Activated naive CD4-positive, alpha-beta T cell (primary cell): ENCODE data around the gene EPX.
A peak's percentile ranks its signal among the peaks of the same experiment; 100 is the strongest.

ENCODE experiments used
- DNase-seq, 4 experiments: peaks; one replicate each; lab custom pipeline; 2025; lab: John Stamatoyannopoulos, UW

EPX gene

GRCh38 chr17:58227733-58228132 lies 35.2 kb downstream of the EPX start:
- DNase-seq: no peak

- DNase-seq: no peak
Measured at GRCh38 chr17:58228679-58229078, 36.2 kb downstream of the EPX start.

DNA sequence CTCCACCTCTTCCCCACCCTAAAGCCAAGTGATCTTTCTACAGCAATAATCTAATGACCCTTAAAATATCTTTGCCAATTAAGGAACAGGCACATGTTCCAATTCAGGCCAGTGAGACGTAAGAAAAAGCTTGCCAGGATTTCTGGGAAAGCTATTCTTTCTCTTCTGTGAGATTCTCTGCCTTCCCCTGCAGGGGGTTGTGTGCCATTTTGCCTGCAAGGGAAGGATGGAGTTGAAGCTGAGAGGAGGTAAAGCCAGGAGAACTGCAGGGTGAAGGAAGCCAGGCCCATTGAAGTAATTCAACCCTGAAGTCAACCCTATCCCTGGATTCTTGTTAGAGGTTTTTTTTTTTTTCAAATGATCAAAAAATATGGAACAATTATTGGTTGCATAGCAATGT lies 36.9 kb downstream of the EPX start:
- no peak for DNase-seq

GRCh38 chr17:58229881-58230280 lies 37.4 kb downstream of the EPX start:
- DNase-seq: no peak

- DNase-seq: no peak
Measured at GRCh38 chr17:58231641-58232040, 39.1 kb downstream of the EPX start.

GRCh38 chr17:58232707-58233156 lies 40.2 kb downstream of the EPX start:
- no peak for DNase-seq

- no peak for DNase-seq
Measured at GRCh38 chr17:58233543-58233942, 41.0 kb downstream of the EPX start.

DNA sequence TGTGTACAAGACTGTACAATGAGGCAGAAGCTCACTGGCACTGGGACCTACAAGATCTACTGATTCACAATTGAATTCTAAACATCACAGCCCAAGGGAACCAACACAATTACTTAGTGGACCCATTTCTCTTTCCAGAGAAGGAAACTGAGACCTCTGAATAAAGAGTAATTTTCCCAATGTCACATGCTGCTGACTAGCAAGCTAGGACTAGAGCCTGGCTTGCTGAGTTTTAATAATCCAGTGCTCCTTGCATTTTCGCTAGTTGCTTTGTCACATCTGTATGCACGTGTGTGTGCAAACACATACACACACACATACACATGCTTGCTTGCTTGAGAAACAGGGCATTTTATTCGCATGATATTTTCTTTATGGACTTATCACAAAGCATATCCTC lies 42.0 kb downstream of the EPX start:
- DNase-seq: no peak

GRCh38 chr17:58235821-58236220 lies 43.3 kb downstream of the EPX start:
- DNase-seq: no peak

- DNase-seq: no peak
Measured at GRCh38 chr17:58236394-58236793, 43.9 kb downstream of the EPX start.

DNA sequence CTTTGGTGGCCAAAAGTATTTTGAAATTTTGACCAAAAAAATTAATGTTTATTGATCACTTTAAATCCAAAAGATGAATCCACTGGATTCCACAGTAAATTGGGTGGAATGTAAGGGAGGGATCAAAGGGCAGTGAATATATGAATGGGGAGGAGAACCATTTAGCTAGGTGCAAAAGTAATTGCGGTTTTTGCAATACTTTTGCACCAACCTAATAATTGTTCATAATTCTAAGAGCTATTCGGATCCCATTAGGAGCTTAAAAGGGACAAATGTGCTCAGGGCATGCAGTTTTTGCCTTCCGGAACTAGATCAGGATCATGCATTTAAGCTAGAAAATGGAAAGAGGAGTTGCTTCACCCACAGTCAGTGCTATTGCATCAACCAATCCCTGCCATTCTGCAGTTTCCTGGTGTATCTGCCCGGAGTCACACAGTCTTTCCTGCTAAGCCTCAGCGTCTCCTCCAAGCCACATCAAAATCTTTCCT lies 45.7 kb downstream of the EPX start, which contains the start of gene LPO:
LPO (plus strand) TSS at position 438 of the 488 bp plus-strand sequence. CDS start 4,396 bp downstream, outside the sequence.
- no peak for DNase-seq

DNA sequence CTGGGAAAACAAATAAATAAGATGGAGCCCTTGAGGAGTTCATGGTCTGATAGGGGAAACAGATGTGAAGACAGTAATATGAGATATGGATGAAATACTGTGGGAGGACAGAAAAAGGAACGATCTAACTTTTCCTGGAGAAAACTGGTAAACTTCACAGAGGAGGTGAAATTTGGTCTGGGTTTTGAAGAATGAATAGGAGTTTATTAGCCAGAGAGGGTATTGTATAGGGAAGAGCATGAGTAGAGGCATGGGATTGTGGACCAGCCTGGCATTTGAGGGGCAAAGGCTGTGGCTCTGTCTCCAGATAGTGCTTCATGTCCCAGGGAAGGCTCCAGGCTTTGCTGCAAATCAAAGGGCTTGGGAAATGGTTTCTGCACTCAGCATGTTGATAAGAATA lies 47.5 kb downstream of the EPX start:
- DNase-seq: no peak

DNA sequence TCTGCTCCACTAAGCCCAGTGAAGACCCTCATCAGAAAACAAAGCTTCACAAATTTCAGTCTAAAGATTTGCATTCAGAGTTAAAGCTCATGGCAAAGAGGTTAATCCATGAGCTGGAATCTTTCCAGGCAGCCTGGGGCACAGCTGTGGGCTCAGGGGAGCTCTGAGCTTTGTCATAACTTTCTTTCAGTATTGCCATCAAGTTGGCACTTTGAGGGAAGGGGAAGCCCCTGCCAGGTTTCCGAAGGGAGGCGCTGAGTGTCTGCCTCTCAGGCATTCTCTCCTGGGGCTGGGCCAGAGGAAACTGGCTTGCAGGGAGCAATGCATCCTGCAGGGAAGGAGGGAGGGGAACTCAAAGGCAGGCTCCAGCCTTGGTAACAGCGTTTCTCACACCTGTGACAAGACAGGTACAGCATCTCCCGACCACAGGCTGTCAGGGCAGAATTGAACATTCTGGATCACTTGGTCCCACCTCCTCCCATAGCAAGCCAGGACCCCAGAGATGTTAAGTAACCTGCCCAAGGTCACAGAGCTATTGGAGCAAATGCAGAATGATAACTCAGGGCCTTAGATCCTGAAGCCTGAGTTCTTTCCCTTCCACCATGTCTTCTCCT lies 49.8 kb downstream of the EPX start:
- no peak for DNase-seq

- no peak for DNase-seq
Measured at GRCh38 chr17:58244963-58245362, 52.4 kb downstream of the EPX start.

GRCh38 chr17:58245428-58246103 lies 53.0 kb downstream of the EPX start:
- no peak for DNase-seq

DNA sequence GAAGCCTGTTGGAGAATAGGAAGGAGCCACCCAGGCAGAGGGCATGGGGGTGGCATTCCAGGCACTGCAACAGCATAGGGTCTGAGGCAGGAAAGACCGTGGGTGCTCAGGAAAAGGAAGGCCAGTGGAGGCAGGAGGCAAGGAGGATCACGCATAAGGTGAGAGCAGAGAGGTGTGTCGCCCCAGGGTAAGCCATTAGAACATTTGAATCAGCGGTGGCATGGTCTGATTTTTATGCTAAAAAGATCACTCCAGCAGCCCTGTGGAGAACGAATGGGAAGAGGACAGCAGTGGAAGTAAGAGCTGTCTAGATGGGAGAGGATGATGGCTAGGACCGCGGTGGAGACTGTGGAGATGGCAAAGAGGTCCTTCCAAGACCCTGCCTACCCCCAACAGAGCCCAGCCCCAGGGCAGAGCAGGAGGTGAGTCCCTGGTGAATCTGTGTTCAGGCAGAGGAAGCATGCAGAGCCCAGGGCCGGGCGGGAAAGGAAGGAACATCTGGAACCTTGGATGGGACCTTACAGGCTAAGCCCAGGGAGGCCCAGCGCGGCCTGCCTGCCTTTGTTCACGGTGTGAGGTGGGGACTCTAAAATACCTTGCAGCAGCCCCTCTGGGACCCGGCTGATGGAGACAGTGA lies 53.7 kb downstream of the EPX start:
- no peak for DNase-seq

DNA sequence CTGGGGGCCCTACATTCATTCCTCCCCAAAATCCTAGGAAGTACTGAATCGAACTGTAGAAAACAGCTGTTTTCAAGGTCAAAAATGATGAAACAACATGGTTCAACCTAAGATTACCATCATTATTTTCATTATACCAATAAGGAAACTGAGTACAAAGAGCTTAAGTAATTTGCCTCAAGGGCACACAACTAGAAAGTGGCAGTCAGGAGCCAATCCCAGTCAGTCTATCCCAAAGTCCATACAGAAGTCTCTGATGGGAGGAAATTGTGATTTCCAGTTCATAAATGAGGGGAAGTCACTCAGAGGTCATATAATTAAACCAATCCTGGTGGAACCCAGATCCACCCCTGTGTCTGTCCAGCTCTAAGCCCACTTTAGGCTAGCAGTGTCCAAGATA lies 54.3 kb downstream of the EPX start:
- no peak for DNase-seq

- DNase-seq: no peak
Measured at GRCh38 chr17:58247511-58248363, 55.2 kb downstream of the EPX start.

- DNase-seq: no peak
Measured at GRCh38 chr17:58248955-58249269, 56.4 kb downstream of the EPX start.

- peak; percentile 54 to 68 (median 64) for DNase-seq
Measured at GRCh38 chr17:58249270-58250133, 57.0 kb downstream of the EPX start.

DNA sequence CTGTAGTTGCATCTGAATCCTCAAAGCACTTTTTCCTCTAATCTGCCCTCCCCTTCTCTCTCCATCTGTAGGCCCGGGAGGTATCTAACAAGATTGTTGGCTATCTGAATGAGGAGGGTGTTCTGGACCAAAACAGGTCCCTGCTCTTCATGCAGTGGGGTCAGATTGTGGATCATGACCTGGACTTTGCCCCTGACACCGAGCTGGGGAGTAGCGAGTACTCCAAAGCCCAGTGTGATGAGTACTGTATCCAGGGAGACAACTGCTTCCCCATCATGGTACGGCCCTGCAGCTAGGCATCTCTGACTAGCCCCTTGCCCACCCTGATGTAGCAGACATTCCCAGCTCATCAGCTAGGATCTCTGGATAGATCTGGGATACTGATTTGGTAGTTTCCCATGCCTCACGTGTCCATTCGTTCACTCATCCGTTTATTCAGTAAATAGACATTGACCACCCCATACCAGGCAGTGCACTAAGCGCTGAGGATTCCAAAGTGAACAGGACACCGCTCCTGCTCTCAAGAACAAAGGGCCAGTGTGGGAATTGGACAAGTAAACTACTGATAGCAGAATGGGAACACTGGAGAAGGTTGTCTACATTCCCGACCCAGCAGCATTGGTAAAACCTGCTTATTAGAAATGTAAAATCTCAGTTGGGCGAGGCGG lies 58.0 kb downstream of the EPX start:
- no peak for DNase-seq
